Ecto neural progenitor cell (in vitro differentiated cells): ENCODE measurements around the gene CTNND2.
A peak's percentile ranks its signal among the peaks of the same experiment; 100 is the strongest.

ENCODE experiments used
- DNase-seq: peaks from one replicate; pipeline ENCODE4 v3.0.0-alpha.2; 2018; ENCODE audit warnings: low spot score

The CTNND2 gene

GRCh38 chr5:11385251-11385900, 518.9 kb downstream of the CTNND2 start:
- no peak for DNase-seq

GRCh38 chr5:11384441-11385250, 519.6 kb downstream of the CTNND2 start:
- peak; percentile 68 for DNase-seq

- DNase-seq: no peak
These were observed 520.6 kb downstream of the CTNND2 start for GRCh38 chr5:11383506-11384095.

GRCh38 chr5:11378461-11378860, 525.8 kb downstream of the CTNND2 start:
- no peak for DNase-seq

GRCh38 chr5:11377896-11378295, 526.4 kb downstream of the CTNND2 start:
- no peak for DNase-seq

GRCh38 chr5:11372191-11372590, 532.1 kb downstream of the CTNND2 start:
- DNase-seq: no peak

GRCh38 chr5:11371021-11371420, 533.2 kb downstream of the CTNND2 start:
- no peak for DNase-seq

- DNase-seq: no peak
These were observed 539.7 kb downstream of the CTNND2 start for GRCh38 chr5:11364531-11364930.

- no peak for DNase-seq
These were observed 540.5 kb downstream of the CTNND2 start for GRCh38 chr5:11363631-11364178.

- no peak for DNase-seq
These were observed 542.5 kb downstream of the CTNND2 start for GRCh38 chr5:11361768-11362167.

GRCh38 chr5:11357928-11358327, 546.3 kb downstream of the CTNND2 start:
- no peak for DNase-seq

- DNase-seq: no peak
These were observed 548.8 kb downstream of the CTNND2 start for GRCh38 chr5:11355491-11355890.

GRCh38 chr5:11346336-11346735, 557.9 kb downstream of the CTNND2 start:
- peak; percentile 64 for DNase-seq

GRCh38 chr5:11335881-11336760, 568.1 kb downstream of the CTNND2 start:
- no peak for DNase-seq

- no peak for DNase-seq
These were observed 569.8 kb downstream of the CTNND2 start for GRCh38 chr5:11334404-11334803.

GRCh38 chr5:11329679-11330078, 574.6 kb downstream of the CTNND2 start:
- DNase-seq: no peak

GRCh38 chr5:11324521-11325289, 579.5 kb downstream of the CTNND2 start:
- no peak for DNase-seq

GRCh38 chr5:11323761-11324160, 580.5 kb downstream of the CTNND2 start:
- DNase-seq: no peak

GRCh38 chr5:11322133-11322532, 582.1 kb downstream of the CTNND2 start:
- DNase-seq: no peak

GRCh38 chr5:11319836-11320580, 584.2 kb downstream of the CTNND2 start:
- DNase-seq: no peak
